HepG2 (cell line): Measurements from ENCODE around the gene NRL. TPM values are rescaled to one million over a fixed set of nuclear protein-coding genes. Genes with fewer than 3 reads are reported as not detected.

ENCODE experiments used
- ARNT ChIP-seq: fragments of 450-650 bp; IDR thresholded peaks from 2 replicates; pipeline ENCODE4 v1.6.1; 2017
- EED ChIP-seq: sonication (generic); formaldehyde crosslinking; IDR thresholded peaks from 2 replicates; pipeline ENCODE4 v1.5.0; 2020; ENCODE audit warnings: mild to moderate bottlenecking, missing genetic modification reagents
- GATAD1 ChIP-seq: IDR thresholded peaks from 2 replicates; pipeline ENCODE4 v1.6.1; 2016; ENCODE audit warnings: missing genetic modification reagents, missing compliant biosample characterization
- HDAC1 ChIP-seq: sonication (generic); formaldehyde crosslinking; IDR thresholded peaks from 2 replicates; pipeline ENCODE4 v1.5.1; 2020; ENCODE audit warnings: mild to moderate bottlenecking, missing genetic modification reagents
- IRF2 ChIP-seq: IDR thresholded peaks from 2 replicates; pipeline ENCODE4 v1.6.1; 2018; ENCODE audit warnings: missing genetic modification reagents, missing compliant biosample characterization
- MATR3 ChIP-seq: sonication (generic); formaldehyde crosslinking; IDR thresholded peaks from 2 replicates; pipeline ENCODE4 v1.4.0; 2020; ENCODE audit warnings: missing genetic modification reagents
- PHF5A ChIP-seq: IDR thresholded peaks from one replicate; pipeline ENCODE4 v1.6.1; 2018; ENCODE audit warnings: low read depth, missing genetic modification reagents; ENCODE audit not compliant: unreplicated experiment
- POLR2AphosphoS5 ChIP-seq: IDR thresholded peaks from 2 replicates; pipeline ENCODE4 v1.6.1; 2012; ENCODE audit warnings: low read depth, low read length
- SIN3A ChIP-seq: IDR thresholded peaks from 2 replicates; pipeline ENCODE4 v1.6.1; 2011; ENCODE audit warnings: low read depth, mild to moderate bottlenecking, control low read depth, low read length, borderline replicate concordance
- SPEN ChIP-seq: sonication (generic); formaldehyde crosslinking; IDR thresholded peaks from 2 replicates; pipeline ENCODE4 v1.5.1; 2020; ENCODE audit warnings: low read depth, mild to moderate bottlenecking, missing genetic modification reagents
- SRSF9 ChIP-seq: fragments of 200-400 bp; formaldehyde crosslinking; IDR thresholded peaks from 2 replicates; pipeline ENCODE4 v1.6.1; 2018; ENCODE audit warnings: borderline replicate concordance, mild to moderate bottlenecking, low read depth, low read length; ENCODE audit not compliant: insufficient read depth, poor library complexity, severe bottlenecking
- TEAD2 ChIP-seq: sonication (generic); formaldehyde crosslinking; IDR thresholded peaks from 2 replicates; pipeline ENCODE4 v1.9.0; 2021; ENCODE audit warnings: missing genetic modification reagents
- ZNF235 ChIP-seq: sonication (generic); formaldehyde crosslinking; IDR thresholded peaks from 2 replicates; pipeline ENCODE4 v1.8.1; 2023; ENCODE audit warnings: mild to moderate bottlenecking, missing genetic modification reagents, borderline replicate concordance
- ZNF260 ChIP-seq: sonication (generic); formaldehyde crosslinking; IDR thresholded peaks from 2 replicates; pipeline ENCODE4 v1.4.0; 2020; ENCODE audit warnings: missing genetic modification reagents, low read depth, mild to moderate bottlenecking, borderline replicate concordance
- ZNF296 ChIP-seq: sonication (generic); formaldehyde crosslinking; conservative IDR thresholded peaks from 2 replicates; pipeline ENCODE4 v1.5.0; 2020; ENCODE audit warnings: mild to moderate bottlenecking, missing genetic modification reagents
- ZNF337 ChIP-seq: sonication (generic); formaldehyde crosslinking; IDR thresholded peaks from 2 replicates; pipeline ENCODE4 v1.5.1; 2020; ENCODE audit warnings: missing genetic modification reagents, low read depth, mild to moderate bottlenecking, borderline replicate concordance
- ZNF367 ChIP-seq: sonication (generic); formaldehyde crosslinking; IDR thresholded peaks from 2 replicates; pipeline ENCODE4 v1.4.0; 2020; ENCODE audit warnings: missing genetic modification reagents, borderline replicate concordance
- ZNF547 ChIP-seq: sonication (generic); formaldehyde crosslinking; IDR thresholded peaks from 2 replicates; pipeline ENCODE4 v1.5.1; 2020; ENCODE audit warnings: mild to moderate bottlenecking, missing genetic modification reagents
- polyA plus RNA-seq, 8 experiments: library from polyadenylated mRNA; depleted of rRNA in 3 of 8; stranded (reverse) in 7 of 8; unstranded in 1 of 8; fragments of >200 nt; fragmentation: Illumina TruSeq in 4 of 8; extraction: Trizol in 4 of 8; gene quantifications; 2 replicates each; pipeline versions ENCODE4 v1.2.1 to v1.2.3, GENCODE V29; 2011 to 2016; ENCODE audit warnings: low read depth in 4 of 8, missing spikeins in 1 of 8, mixed read lengths in 1 of 8; ENCODE audit not compliant: insufficient read depth in 1 of 8
- total RNA-seq, 5 experiments: library from RNA; depleted of rRNA; stranded (reverse); fragments of >200 nt; fragmentation: Illumina TruSeq; extraction: Trizol; gene quantifications; 2 replicates each; pipeline ENCODE4 v1.2.3, GENCODE V29; 2016; ENCODE audit warnings: low read depth in 1 of 5
- TF ChIP-seq, protein P1 (sequence below): sonication (generic); formaldehyde crosslinking; IDR thresholded peaks from 2 replicates; pipeline ENCODE4 v1.8.0; 2022; ENCODE audit warnings: low read depth, missing genetic modification reagents
- TF ChIP-seq, protein P2 (sequence below): sonication (generic); formaldehyde crosslinking; IDR thresholded peaks from 2 replicates; pipeline ENCODE4 v1.4.0; 2020; ENCODE audit warnings: low read depth, mild to moderate bottlenecking, missing genetic modification reagents
- TF ChIP-seq, protein P3 (sequence below): sonication (generic); formaldehyde crosslinking; IDR thresholded peaks from 2 replicates; pipeline ENCODE4 v1.5.1; 2020; ENCODE audit warnings: missing genetic modification reagents, mild to moderate bottlenecking, borderline replicate concordance

Gene NRL
- total and polyA plus RNA-seq, 2 of the 13 experiments (the other 11 are each of a cell fraction or from before 2014, with no cell fraction given): 2.5 to 4.7 TPM

DNA sequence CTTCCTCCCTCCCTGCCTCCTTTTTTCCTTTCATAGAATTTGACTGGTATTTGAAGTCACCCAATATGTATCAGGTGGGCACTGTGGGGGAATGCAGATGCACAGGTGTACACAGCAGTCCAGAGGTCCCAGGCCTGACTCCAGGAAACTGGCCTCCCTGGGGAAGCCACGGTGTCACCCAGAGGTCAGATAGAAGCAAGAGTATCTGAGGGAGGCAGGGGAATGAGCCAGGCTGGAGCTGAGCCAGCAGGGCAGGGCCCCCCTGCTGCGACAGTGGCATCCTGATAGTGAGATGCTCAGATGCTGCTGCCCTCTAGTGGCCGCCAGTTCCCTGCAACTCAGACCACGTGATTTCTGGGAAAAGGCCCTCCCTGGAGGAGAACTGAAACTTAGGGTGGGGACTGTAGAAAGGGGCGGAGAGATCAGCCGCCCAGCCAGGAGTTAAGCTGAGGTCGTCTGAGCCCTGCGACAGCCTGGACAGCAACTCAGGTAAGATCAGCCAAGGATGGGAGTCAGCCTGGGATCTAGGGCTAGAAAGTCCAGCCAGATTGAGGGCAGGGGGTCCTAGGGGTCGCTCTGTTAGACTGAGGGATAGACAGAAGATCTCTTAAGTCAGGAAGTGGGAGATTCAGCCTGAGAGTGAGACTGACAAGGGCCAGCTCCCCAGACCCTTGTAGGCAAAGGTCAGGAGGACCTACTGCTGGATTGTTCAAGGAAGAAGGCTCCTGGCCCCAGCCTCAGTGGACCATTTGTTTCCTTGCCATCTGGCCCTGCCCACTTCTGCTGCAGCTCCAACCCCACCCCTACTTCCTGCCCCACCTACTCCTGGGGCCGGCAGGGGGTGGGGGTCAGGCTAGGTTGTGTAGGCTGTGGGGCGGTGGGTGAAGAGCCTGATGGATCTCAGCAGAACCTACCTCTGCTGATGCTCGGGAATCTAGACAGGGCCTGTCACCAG lies 46.4 kb upstream of the NRL start, which contains the start of gene IRF9 (continued):
- TF ChIP-seq, protein P1, sequence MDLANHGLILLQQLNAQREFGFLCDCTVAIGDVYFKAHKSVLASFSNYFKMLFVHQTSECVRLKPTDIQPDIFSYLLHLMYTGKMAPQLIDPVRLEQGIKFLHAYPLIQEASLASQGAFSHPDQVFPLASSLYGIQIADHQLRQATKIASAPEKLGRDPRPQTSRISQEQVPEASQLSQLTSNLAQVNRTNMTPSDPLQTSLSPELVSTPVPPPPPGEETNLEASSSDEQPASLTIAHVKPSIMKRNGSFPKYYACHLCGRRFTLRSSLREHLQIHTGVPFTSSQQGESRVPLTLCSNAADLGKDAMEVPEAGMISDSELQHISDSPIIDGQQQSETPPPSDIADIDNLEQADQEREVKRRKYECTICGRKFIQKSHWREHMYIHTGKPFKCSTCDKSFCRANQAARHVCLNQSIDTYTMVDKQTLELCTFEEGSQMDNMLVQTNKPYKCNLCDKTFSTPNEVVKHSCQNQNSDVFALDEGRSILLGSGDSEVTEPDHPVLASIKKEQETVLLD (CRISPR knock-in tag): no peak
- peak; percentile 95 for TF ChIP-seq ZNF547 (CRISPR knock-in tag)
- no peak for TF ChIP-seq EED (CRISPR knock-in tag)
- TF ChIP-seq GATAD1 (CRISPR knock-in tag): peak; percentile 92
- TF ChIP-seq ZNF235 (CRISPR knock-in tag): no peak; the same call in 1 of the 2 replicates
- 0 out of 2 replicates have a peak, but pooled peaks have one; percentile 78 for TF ChIP-seq ZNF337 (CRISPR knock-in tag)
- TF ChIP-seq IRF2: peak; percentile 100
- TF ChIP-seq MATR3 (CRISPR knock-in tag): peak; percentile 36
- TF ChIP-seq SRSF9: no peak
- no peak for TF ChIP-seq ARNT
- TF ChIP-seq, protein P2, sequence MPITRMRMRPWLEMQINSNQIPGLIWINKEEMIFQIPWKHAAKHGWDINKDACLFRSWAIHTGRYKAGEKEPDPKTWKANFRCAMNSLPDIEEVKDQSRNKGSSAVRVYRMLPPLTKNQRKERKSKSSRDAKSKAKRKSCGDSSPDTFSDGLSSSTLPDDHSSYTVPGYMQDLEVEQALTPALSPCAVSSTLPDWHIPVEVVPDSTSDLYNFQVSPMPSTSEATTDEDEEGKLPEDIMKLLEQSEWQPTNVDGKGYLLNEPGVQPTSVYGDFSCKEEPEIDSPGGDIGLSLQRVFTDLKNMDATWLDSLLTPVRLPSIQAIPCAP (CRISPR knock-in tag): no peak
- peak; percentile 97 for TF ChIP-seq POLR2AphosphoS5
- peak; percentile 99 for TF ChIP-seq SPEN (CRISPR knock-in tag)
- TF ChIP-seq ZNF296: no peak
- TF ChIP-seq PHF5A: peak; percentile 100
- TF ChIP-seq, protein P3, sequence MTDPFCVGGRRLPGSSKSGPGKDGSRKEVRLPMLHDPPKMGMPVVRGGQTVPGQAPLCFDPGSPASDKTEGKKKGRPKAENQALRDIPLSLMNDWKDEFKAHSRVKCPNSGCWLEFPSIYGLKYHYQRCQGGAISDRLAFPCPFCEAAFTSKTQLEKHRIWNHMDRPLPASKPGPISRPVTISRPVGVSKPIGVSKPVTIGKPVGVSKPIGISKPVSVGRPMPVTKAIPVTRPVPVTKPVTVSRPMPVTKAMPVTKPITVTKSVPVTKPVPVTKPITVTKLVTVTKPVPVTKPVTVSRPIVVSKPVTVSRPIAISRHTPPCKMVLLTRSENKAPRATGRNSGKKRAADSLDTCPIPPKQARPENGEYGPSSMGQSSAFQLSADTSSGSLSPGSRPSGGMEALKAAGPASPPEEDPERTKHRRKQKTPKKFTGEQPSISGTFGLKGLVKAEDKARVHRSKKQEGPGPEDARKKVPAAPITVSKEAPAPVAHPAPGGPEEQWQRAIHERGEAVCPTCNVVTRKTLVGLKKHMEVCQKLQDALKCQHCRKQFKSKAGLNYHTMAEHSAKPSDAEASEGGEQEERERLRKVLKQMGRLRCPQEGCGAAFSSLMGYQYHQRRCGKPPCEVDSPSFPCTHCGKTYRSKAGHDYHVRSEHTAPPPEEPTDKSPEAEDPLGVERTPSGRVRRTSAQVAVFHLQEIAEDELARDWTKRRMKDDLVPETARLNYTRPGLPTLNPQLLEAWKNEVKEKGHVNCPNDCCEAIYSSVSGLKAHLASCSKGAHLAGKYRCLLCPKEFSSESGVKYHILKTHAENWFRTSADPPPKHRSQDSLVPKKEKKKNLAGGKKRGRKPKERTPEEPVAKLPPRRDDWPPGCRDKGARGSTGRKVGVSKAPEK (CRISPR knock-in tag): no peak; the same call in 1 of the 2 replicates
- TF ChIP-seq HDAC1 (CRISPR knock-in tag): peak; percentile 100
- TF ChIP-seq TEAD2 (CRISPR knock-in tag): no peak
- TF ChIP-seq ZNF260 (CRISPR knock-in tag): no peak; the same call in 1 of the 2 replicates
- TF ChIP-seq ZNF367 (CRISPR knock-in tag): no peak
- TF ChIP-seq SIN3A: peak; percentile 96
